ENCODE results near the gene RPTN. TPM values are rescaled to one million over a fixed set of nuclear protein-coding genes. Genes with fewer than 3 reads are reported as not detected.

RPTN gene
- total RNA-seq, result not detected
- polyA plus RNA-seq, result not detected
- long read RNA-seq, donor 1, result 0 reads
- long read RNA-seq, donor 2, result 0 reads
- long read RNA-seq, donor 3, result 0 reads

- intact Hi-C loops (cut with DNase I), result no loop called here
- Histone ChIP-seq H3K4me3 (no peak within 1 kb of the TSS), H3K9me3 (no peaks in the 10 kb centered on the region), H3K36me3 (no peaks in the 10 kb centered on the region), H3K4me1 (ENCODE audit: insufficient read depth) (peaks cover 1% of the 10 kb centered on the region), H3K27me3 (no peaks in the 10 kb centered on the region), H3K27ac (no peak within 1 kb of the TSS)
- WGBS, 3 donors, result 76 to 93% (median 91%) methylated on average over 1 of the region's 1 CpG
- TF ChIP-seq EP300 (IDR thresholded peaks at IDR 0.05), result no peak
- TF ChIP-seq CTCF (IDR thresholded peaks at IDR 0.05), result no peak
- no peak for DNase-seq
Measured at GRCh38 chr1:152159144-152159543, at the start of gene RPTN. TSS of gene RPTN (minus strand) at chr1:152159228. CDS start at chr1:152157889, 1,339 bp downstream.

GRCh38 chr1:152198982-152199381 is 40.0 kb upstream of the RPTN start:
- H3K27me3 ChIP-seq, result no peaks in the 10 kb centered on the region
- H3K4me1 ChIP-seq (ENCODE audit: insufficient read depth), result no peaks in the 10 kb centered on the region
- intact Hi-C loops (cut with DNase I), result no loop called here
- H3K4me3 ChIP-seq, result no peak overlapping the region
- no peaks in the 10 kb centered on the region for H3K9me3 ChIP-seq
- no peak for DNase-seq
- TF ChIP-seq POLR2A (IDR thresholded peaks at IDR 0.05), result no peak
- TF ChIP-seq EP300 (IDR thresholded peaks at IDR 0.05), result no peak
- TF ChIP-seq CTCF (IDR thresholded peaks at IDR 0.05), result no peak
- H3K27ac ChIP-seq, result no peak overlapping the region
- no peaks in the 10 kb centered on the region for H3K36me3 ChIP-seq

- TF ChIP-seq POLR2A (IDR thresholded peaks at IDR 0.05) (no peak), CTCF (IDR thresholded peaks at IDR 0.05) (no peak), EP300 (IDR thresholded peaks at IDR 0.05) (no peak)
- no peak for DNase-seq
- Histone ChIP-seq H3K4me3 (no peak overlapping the region), H3K9me3 (no peaks in the 10 kb centered on the region), H3K27ac (no peak overlapping the region), H3K36me3 (no peaks in the 10 kb centered on the region), H3K27me3 (no peaks in the 10 kb centered on the region), H3K4me1 (ENCODE audit: insufficient read depth) (no peaks in the 10 kb centered on the region)
- intact Hi-C loops (cut with DNase I), result no loop called here
Measured at GRCh38 chr1:152197361-152197941, 38.4 kb upstream of the RPTN start.

GRCh38 chr1:152191711-152192110 is 32.7 kb upstream of the RPTN start:
- H3K36me3 ChIP-seq, result no peaks in the 10 kb centered on the region
- H3K27me3 ChIP-seq, result no peaks in the 10 kb centered on the region
- H3K4me1 ChIP-seq (ENCODE audit: insufficient read depth), result peaks cover 1% of the 10 kb centered on the region
- intact Hi-C loops (cut with DNase I), result no loop called here
- H3K9me3 ChIP-seq, result no peaks in the 10 kb centered on the region
- TF ChIP-seq CTCF (IDR thresholded peaks at IDR 0.05) (no peak), EP300 (IDR thresholded peaks at IDR 0.05) (no peak), POLR2A (IDR thresholded peaks at IDR 0.05) (no peak)
- no peak overlapping the region for H3K27ac ChIP-seq
- no peak for DNase-seq
- H3K4me3 ChIP-seq, result no peak overlapping the region

All from ovary (tissue), 10 donors.